Measurements from ENCODE around the gene CDS1. TPM values are rescaled to one million over a fixed set of nuclear protein-coding genes. Genes with fewer than 3 reads are reported as not detected.
"Not testable (repeated sequence)": the region's sequence is repeated elsewhere in the genome, so short reads cannot be mapped to it uniquely, and the experiment has no call there.

CDS1 gene
- 9.9 TPM for total RNA-seq

DNA sequence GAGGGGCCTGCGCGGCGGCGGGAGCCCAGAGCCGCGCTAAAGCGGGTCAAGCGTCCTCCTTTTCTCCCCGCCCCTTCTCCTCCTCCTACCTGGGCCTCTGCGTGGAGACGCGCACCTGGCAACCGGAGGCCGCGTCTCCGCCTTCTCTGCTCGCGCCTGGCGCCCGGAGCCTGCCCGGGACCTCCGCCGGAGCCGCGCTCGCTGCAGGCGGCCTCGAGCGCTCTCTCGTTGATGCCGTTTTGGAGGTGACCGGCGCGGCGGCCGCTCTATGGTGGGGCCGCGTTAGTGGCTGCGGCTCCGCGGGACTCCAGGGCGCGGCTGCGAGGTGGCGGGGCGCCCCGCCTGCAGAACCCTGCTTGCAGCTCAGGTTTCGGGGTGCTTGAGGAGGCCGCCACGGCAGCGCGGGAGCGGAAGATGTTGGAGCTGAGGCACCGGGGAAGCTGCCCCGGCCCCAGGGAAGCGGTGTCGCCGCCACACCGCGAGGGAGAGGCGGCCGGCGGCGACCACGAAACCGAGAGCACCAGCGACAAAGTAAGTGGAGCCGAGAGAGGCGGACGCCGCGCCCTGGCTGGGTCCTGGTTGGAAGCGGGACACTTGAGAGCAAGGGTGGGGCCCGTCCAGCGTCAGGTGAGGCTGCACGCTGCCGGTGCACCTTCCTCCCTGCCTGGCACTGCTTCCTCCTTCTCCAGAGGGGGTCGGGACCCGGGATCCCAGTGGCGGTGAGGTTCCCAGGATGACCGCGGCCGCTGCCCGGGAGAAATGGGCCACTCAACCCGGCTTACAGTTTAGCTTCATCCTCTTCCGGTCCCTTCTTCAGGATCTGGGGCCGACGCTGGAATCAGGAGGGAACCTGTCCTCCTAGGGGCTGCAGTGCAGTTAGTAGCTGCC lies at the start of gene CDS1:
TSS of gene CDS1 (plus strand) at position 140 of the 888 bp plus-strand sequence. CDS start at position 415, 275 bp downstream.
- no peak for DNase-seq

DNA sequence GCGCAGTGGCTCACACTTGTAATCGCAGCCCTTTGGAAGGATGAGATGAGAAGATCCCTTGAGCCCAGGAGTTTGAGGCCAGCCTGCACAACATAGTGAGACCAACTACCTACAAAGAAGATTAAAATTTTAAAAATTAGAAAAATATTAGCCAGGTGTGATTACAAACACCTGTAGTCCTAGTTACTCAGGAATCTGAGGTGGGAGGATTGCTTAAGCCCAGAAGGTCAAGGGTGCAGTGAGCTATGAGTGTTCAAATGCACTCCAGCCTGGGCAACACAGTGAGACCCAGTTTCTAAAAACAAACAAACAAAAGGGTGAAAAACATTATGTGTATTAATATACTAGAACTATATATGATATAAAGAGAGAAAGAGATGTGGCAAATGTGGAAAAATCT lies 47.0 kb upstream of the CDS1 start:
- DNase-seq, result no peak

DNA sequence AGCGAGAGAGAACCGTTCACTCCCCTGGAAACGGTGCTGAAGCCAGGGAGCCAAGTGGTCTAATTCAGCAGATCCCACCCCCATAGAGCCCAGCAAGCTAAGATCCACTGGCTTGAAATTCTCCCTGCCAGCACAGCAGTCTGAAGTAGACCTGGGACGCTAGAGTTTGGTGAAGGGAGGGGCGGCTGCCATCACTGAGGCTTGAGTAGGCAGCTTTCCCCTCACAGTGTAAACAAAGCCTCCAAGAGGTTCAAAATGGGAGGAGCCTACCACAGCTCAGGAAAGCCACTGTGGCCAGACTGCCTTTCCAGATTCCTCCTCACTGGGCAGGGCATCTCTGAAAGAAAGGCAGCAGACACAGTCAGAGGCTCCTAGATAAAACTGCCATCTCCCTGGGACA lies 37.8 kb upstream of the CDS1 start:
- no peak for DNase-seq

DNA sequence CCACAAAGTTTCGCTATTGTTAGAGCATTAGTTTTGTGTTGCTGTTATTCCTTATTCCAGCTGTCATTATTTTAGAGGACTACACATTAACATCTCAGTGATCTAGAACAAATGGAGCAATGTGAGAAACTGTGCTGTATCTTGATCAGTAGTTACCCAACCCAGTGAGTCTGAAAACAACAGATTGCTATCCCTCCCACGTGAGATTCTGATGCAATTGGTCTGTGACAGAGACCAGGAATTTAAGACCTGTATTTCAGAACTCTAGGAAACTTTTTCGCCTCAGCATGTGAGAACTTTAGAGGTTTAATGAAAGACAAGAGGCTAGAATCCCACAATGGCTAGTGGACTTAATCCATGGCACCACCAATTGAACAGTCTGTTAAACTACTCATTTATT lies 35.7 kb upstream of the CDS1 start:
- DNase-seq, result no peak

DNA sequence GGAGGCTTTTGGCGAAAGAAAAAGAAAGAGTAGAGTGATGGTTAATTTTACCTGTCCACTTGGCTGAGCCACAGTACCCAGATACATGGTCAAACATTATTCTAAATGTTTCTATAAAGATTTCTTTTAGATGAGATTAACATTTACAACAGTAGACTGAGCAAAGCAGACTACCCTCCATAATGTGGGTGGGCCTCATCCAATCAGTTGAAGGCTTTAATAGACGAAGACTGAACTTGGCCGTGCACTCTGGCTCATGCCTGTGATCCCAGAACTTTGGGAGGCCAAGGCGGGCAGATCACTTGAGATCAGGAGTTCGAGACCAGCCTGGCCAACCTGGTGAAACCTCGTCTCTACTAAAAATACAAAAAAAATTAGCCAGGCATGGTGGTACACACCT lies 33.7 kb upstream of the CDS1 start:
- DNase-seq, result not testable (repeated sequence)

DNA sequence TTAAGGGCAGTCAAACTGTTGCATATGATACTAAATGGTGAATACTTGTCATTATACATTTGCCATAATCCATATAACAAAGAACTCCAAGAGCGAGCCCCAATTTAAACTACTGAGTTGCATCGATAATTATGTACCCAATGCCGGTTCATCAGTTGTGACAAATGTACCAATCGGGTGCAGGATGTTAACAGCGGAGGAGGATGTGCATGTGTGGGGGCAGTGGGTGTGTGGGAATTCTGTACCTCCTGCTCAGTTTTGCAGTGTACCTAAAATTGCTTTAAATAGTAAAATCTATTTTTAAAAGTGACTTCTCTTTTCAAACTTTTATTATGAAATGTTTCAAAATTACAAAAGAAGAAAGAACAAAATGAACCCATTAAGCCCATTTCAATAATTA lies 20.8 kb upstream of the CDS1 start:
- no peak for DNase-seq

DNA sequence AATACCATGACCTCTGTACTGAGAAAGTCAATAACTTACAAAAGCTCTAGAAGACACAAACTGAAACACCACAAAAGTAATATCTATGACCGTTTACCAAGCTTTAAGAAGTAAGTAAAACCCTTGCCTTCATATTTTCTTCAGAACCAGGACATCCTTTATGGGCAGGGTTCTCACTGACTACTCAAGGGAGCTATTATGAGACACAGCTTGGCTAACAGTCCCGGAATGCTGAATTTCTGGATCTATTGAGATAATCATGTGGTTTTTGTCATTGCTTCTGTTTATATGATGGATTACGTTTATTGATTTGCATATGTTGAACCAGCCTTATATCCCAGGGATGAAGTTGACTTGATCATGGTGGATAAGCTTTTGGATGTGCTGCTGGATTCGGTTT lies 19.9 kb upstream of the CDS1 start:
- DNase-seq, result no peak

DNA sequence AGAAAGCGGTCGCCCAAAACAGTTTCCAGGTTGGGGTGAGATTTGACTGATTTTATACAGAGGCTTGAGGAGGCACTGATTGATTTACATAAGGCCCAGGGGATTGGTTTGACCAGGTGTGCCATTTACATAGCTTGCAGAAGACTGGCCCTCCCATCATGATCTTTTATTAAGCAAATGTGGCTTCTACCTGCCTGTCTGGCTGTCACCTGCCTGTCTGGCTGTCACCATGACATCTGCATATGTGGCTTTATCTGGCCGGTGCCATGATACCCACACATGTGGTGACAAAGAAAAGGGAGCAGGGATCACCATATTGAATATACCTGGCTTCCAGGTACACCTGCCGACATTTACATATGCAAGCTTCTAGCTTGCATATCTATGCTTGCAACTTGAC lies 17.0 kb upstream of the CDS1 start:
- DNase-seq, result no peak

DNA sequence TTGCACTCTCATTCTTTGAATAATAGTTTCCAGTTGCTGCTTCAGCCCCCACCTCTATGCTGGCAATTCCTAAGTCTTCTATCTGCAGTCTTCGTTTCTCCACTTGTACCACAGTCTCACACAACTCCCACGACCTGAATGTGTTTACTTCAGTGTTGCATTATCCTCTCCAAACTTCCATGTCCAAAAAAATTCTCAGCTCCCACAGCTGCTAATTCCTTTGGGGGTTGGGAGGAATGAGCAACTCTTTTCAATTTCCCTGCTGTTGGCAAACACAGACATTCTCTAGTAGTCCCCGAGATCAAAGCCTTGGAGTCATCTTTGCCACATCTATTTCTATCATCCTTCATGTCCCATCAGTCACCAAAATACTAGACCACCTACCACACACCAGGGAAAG lies 14.4 kb upstream of the CDS1 start:
- DNase-seq, result no peak

DNA sequence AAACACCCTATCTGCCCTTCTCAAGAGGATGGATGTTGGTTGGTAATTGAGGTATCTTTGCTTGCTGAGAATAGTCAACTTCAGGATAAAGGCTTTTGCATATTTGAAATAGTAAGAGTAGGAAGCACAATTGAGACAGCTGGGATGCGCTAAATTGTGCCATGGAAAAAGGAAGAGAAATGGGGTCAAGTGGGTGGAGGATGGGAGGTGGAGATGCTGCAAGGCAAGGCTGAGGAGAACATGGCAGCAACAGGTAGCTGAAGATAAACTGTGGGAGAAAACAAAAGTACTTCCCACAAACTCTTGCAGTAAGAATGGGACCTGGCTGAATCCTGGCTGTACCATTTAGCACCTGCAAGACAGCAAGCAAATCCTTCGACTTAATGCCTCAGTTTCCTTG lies 13.9 kb upstream of the CDS1 start:
- no peak for DNase-seq

DNA sequence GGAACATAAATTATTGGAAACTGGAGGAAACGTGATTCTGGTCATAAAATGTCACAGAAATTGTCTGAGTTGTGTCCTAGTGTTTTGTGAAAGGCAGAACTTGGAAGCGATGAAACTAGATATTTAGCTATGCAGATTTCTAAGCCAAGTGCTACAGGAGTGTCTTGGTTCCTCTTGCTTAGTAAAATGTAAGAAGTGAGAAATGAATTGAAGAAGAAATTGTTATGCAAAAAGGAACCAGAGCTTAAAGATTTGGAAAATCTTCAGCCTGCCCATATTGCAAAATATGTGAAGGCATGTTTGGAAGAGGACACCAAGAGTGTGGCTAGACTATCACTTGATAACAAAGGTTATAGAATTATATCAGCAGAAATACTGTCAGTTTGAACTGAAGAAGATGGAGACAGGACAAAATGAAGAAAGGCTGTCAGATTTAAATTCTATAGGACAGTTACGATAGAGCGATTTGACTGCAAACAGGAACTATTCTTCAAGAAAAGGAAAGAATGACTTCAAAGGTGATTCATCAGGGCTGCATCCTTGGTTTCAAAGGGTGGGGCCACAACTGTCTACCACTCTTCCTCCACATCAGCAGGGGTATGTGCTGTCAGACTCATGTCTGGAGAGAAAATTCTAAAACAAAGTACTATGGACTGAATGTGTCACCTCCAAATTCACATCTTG lies 9.4 kb upstream of the CDS1 start:
- no peak for DNase-seq

DNA sequence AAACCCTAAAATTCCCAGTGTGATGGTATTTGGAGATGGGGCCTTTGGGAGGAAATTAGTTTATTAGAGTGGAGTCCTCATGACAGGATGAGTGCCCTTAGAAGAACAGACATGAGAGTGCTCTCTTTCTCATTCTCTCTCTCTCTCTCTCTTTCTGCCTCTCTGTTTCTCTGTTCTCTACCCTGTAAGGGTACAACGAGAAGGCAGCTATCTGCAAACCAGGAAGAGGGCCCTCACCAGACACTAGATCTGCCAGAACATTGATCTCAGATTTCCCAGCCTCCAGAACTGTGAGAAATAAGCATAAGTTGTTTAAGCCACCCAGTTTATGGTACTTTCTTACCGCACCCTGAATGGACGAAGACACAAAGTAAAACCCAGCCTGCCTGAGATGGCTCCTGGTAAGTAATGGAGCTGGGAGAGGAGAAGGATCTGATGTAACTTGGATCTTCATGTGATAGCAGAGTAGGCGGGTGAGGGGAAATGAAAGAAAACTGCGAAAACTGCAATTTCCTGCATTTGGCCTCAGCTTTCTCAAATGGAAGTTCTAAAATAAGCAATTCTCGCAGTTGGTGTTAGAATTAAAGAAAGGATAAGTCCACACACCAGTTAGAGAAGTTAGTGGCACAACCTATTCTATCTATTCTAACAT lies 8.7 kb upstream of the CDS1 start:
- DNase-seq, result no peak

DNA sequence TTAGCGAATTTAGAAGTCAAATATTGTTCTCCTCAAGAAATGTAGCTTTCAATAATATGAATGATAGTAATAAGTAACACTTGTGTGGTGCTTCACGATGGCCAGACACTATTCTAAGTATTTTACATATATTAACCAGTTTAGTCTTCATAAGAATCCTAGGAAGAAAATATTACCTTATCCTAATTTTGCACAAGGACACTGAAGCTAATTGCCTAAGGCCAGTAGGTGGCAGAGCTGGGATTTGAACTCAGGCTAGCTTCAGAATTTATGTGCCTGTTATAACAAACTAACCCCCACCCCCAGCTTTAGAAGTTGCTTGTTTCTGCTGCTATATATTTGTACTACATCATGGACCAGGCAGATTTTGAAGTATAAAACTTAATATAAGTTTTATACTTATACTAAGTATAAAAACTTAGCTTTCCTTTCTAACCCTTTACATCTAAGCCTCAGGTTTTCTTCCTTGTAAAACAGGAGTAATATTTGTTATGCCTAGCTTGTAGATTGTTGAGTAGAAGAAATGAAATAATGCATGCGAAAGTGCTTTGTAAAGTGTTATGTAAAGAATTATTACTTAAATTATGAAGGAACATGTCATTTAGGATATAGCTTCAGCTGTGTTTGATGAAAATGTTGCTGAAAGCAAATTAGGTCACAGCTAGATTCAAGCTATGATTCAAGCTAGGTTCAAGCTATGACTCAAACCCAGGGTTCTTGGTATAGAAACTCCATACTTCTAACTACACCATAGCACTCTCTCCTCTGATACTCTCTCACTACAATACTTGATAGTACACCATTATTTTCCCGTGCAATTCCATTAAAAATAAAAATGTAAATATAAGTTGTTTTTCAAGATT lies 4.2 kb upstream of the CDS1 start:
- no peak for DNase-seq

DNA sequence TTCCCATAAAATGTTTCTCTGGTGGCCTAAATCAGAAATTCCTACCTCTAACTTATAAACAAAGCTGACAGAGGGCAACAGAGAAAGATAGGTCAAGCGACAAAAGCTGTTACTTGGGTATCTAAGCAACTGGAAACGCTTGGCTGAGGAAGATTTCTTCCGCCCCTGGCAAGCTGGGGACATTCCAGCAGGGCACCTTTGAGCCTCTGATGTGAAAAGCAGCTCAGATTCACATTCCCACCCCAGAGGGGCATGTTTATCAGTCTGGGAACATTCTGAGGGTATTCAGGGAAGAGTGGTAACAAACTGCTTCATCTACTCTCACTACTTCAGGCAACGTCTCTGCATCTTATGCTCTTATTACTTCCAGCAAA lies 3.5 kb upstream of the CDS1 start:
- DNase-seq, result no peak

DNA sequence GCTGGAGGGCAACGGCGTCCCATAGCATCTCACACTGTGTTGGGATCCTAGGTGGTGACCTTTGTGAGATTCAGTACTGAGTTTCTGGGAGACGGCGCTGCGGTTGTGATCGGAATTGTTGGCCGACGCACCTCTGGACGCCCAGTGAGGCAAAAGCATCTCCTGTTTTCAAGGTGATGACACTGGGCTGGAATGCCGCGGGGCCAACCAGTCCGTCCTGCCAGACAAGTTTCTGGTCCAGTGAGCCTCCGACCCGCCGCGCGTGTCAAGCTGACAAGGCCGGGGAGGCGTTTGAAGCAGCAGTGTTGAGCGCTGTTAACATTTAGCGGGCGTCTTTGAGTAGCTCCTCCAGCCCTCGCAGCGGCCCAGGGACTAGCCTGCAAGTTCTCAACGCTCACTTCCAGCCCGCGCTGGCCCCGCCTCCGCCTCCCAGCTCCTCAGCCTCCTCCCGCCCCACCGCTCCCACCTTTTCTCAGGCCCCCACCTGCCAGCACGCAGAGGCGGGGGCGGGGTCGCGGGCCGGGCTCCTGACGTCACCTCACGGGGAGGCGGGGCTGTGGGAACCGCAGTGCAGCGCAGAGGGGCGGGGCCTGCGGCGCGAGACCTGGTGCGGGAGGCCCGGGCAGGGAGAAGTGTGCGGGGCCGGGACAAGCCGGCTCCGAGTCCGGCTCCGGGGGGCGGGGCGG lies 482 bp upstream of the CDS1 start:
- peak; percentile 40 for DNase-seq

DNA sequence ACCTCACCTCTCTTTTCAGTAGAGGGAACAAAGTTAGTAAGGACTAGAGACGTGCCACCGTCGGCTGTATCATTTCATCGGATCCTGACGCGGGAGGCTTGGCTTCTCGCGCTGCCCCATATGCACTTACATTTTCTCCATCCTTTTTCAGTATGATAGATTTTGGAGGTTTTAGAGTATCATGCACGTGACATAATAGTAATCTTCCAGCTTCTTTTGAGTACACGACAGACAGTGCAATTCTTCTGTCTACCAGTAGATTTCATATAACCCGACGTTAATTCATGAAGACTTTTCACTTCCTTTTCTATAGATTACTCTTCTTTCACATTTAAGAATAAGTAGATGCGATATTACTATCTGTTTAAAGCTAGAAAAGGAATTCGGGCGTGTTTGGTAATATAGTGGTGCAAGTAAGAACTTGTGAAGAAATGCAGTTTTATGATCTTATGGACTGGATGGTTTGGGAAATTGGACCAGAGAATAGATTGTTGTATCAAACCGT lies 1.0 kb downstream of the CDS1 start:
- no peak for DNase-seq

DNA sequence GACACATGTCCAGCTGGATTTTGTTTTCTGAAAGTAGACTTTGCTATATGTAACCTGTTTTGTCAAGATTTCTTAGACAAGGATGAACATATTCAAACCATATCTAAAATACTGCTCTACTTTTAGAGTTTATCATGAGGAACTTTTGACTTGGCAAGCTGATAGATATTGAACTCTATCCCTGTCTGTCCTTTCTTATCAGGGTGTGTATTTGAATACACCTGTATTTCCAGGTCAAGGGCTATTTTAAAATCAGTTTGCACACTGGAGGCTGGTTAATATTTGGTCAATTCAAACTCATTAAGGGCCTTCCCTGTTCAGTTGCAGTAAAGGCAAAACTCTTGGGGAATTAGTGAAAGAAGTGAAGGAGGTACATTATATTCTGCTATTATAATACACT lies 2.3 kb downstream of the CDS1 start:
- no peak for DNase-seq

DNA sequence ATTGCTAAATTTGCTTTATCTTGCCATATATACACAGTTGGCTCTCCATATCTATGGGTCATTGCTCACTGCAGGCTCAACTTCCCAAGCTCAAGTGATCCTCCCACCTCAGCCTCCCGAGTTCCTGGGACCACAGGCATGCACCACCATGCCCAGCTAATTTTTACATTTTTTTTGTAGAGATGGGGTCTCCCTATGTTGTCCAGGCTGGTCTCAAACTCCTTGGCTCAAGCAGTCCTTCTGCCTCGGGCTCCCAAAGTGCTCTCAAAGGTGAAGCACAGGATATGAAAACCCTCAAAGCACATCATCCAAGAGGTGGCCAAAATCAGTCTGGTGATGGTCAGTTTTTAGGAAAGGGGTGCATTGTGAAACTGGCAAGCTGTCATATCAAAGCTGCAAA lies 11.8 kb downstream of the CDS1 start:
- DNase-seq, result no peak

DNA sequence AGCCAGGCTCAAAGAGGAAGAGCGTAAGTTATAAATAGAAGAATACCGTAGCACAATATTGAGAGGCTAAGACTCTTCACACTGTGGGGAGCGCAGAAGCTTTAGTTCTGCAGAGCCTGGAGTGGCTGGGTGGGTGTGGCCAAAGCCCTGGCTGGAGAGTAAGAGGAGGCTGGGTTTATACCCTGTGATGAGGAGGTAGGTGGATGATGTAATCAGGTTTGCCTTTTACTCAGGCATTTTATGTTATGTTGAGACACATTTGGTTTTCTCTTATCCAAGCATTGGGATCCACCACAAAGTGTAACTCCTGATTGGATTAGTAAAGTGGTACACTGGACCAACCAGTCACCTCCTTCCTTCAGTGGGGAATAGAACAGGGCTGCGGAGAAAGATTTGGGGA lies 13.9 kb downstream of the CDS1 start:
- no peak for DNase-seq

DNA sequence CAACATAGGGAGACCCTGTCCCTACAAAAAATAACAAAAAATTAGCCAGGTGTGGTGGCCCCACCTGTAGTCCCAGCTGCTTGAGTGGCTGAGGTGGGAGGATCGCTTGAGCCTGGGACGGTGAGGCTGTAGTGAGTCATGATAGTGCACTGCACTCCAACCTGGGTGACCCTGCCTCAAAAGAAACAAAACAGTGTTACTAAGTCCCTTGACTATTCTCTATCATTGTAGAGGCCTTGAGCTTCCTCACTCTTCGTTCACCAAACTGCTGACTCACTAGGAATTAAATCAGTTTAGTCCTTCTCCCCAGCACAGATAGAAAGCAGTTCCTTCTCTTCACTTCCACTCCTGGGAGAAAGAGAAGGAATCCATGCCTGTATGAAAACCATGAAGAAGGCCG lies 14.5 kb downstream of the CDS1 start:
- no peak for DNase-seq

DNA sequence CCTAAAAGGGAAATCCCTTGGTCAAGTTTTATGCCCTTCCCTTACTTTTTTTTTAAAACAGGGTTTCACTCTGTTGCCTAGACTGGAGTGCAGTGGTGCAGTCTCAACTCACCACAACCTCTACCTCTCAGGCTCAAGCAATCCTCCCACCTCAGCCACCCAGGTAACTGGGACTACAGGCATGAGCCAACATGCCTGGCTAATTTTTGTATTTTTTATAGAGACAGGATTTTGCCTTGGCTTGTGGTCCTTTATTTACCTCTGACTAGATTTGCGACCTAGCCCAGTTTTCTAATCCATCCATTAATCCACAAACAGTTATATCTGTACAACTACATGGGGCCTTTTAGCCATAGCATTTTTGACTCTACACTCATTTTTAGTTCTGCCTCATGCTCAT lies 23.7 kb downstream of the CDS1 start:
- DNase-seq, result no peak

DNA sequence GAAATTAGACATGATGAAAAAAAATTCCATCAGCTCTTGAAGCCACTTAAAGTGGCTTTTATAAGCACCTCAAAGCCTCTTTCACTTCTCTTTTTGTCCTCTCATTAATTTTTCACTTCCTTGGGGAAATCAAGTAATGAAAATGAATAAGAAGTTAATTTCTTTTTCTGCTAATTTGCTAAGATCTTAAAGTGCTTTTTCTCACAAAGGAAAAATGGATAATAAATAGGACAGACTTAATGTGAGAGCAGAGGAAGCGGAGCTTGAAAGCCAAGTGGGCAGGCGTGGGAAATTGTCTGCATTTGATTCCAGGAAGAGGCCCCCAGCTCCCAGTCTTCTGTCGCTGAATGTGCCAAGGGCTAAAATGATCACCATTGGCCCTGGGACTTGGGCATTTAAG lies 28.6 kb downstream of the CDS1 start:
- DNase-seq, result no peak
